Measurements from ENCODE around the gene SERPINA1.

- TF ChIP-seq POLR2A (IDR thresholded peaks at IDR 0.05; ENCODE audit: low read depth, low read length), result no peak
- no peak for TF ChIP-seq POLR2AphosphoS5 (IDR thresholded peaks at IDR 0.05; ENCODE audit: low read depth, low read length)
Measured at GRCh38 chr14:94386085-94387031, 2.0 kb downstream of the SERPINA1 start.
